HepG2 (cell line): ENCODE measurements around the gene MEG3. TPM values are rescaled to one million over a fixed set of nuclear protein-coding genes. Genes with fewer than 3 reads are reported as not detected.

Source experiments
- HOXA7 ChIP-seq: sonication (generic); formaldehyde crosslinking; IDR thresholded peaks from 2 replicates; pipeline ENCODE4 v1.8.1; 2022; ENCODE audit warnings: mild to moderate bottlenecking, missing genetic modification reagents, moderate library complexity
- JARID2 ChIP-seq: sonication (generic); formaldehyde crosslinking; IDR thresholded peaks from 2 replicates; pipeline ENCODE4 v1.8.1; 2023; ENCODE audit warnings: missing genetic modification reagents, inconsistent platforms; ENCODE audit not compliant: insufficient replicate concordance
- KAT8 ChIP-seq: IDR thresholded peaks from 2 replicates; pipeline ENCODE4 v1.6.1; 2016; ENCODE audit warnings: missing genetic modification reagents, missing compliant biosample characterization
- MNT ChIP-seq: fragments of 450-650 bp; IDR thresholded peaks from 2 replicates; pipeline ENCODE4 v1.6.1; 2016
- MTF2 ChIP-seq: sonication (generic); formaldehyde crosslinking; IDR thresholded peaks from 2 replicates; pipeline ENCODE4 v1.5.0; 2020; ENCODE audit warnings: missing genetic modification reagents, borderline replicate concordance
- MXD3 ChIP-seq: IDR thresholded peaks from 2 replicates; pipeline ENCODE4 v1.6.1; 2016; ENCODE audit warnings: mild to moderate bottlenecking, missing biosample characterization, missing genetic modification reagents
- PBX2 ChIP-seq: IDR thresholded peaks from 2 replicates; pipeline ENCODE4 v1.6.1; 2016; ENCODE audit warnings: control low read depth
- REXO4 ChIP-seq: sonication (generic); formaldehyde crosslinking; IDR thresholded peaks from 2 replicates; pipeline ENCODE4 v1.8.0; 2022; ENCODE audit warnings: missing genetic modification reagents, mild to moderate bottlenecking, borderline replicate concordance
- SRSF1 ChIP-seq: fragments of 200-400 bp; formaldehyde crosslinking; optimal IDR thresholded peaks from 2 replicates; pipeline ENCODE3; 2017; ENCODE audit warnings: mild to moderate bottlenecking, low read depth, low read length, moderate library complexity
- THRA ChIP-seq: sonication (generic); formaldehyde crosslinking; IDR thresholded peaks from 2 replicates; pipeline ENCODE4 v1.4.0; 2020; ENCODE audit warnings: missing genetic modification reagents, borderline replicate concordance
- ZFP36 ChIP-seq: fragments of 150-350 bp; IDR thresholded peaks from 2 replicates; pipeline ENCODE4 v1.6.1; 2018; ENCODE audit warnings: borderline replicate concordance, low read length, low read depth; ENCODE audit not compliant: partially characterized antibody
- ZFY ChIP-seq: sonication (generic); formaldehyde crosslinking; IDR thresholded peaks from 2 replicates; pipeline ENCODE4 v1.4.0; 2020; ENCODE audit warnings: missing genetic modification reagents
- ZNF121 ChIP-seq: sonication (generic); formaldehyde crosslinking; IDR thresholded peaks from 2 replicates; pipeline ENCODE4 v1.5.0; 2020; ENCODE audit warnings: mild to moderate bottlenecking, missing genetic modification reagents
- ZNF235 ChIP-seq: sonication (generic); formaldehyde crosslinking; IDR thresholded peaks from 2 replicates; pipeline ENCODE4 v1.8.1; 2023; ENCODE audit warnings: mild to moderate bottlenecking, missing genetic modification reagents, borderline replicate concordance
- ZNF276 ChIP-seq: sonication (generic); formaldehyde crosslinking; IDR thresholded peaks from 2 replicates; pipeline ENCODE4 v1.4.0; 2020; ENCODE audit warnings: mild to moderate bottlenecking, low read depth, missing genetic modification reagents
- ZNF687 ChIP-seq: sonication (generic); formaldehyde crosslinking; IDR thresholded peaks from 2 replicates; pipeline ENCODE4 v1.5.1; 2020; ENCODE audit warnings: mild to moderate bottlenecking, missing genetic modification reagents, moderate library complexity
- ZNF749 ChIP-seq: sonication (generic); formaldehyde crosslinking; IDR thresholded peaks from 2 replicates; pipeline ENCODE4 v1.8.0; 2022; ENCODE audit warnings: mild to moderate bottlenecking, missing genetic modification reagents, moderate library complexity, borderline replicate concordance
- polyA plus RNA-seq, 8 experiments: library from polyadenylated mRNA; depleted of rRNA in 3 of 8; stranded (reverse) in 7 of 8; unstranded in 1 of 8; fragments of >200 nt; fragmentation: Illumina TruSeq in 4 of 8; extraction: Trizol in 4 of 8; gene quantifications; 2 replicates each; pipeline versions ENCODE4 v1.2.1 to v1.2.3, GENCODE V29; 2011 to 2016; ENCODE audit warnings: low read depth in 4 of 8, missing spikeins in 1 of 8, mixed read lengths in 1 of 8; ENCODE audit not compliant: insufficient read depth in 1 of 8
- total RNA-seq, 5 experiments: library from RNA; depleted of rRNA; stranded (reverse); fragments of >200 nt; fragmentation: Illumina TruSeq; extraction: Trizol; gene quantifications; 2 replicates each; pipeline ENCODE4 v1.2.3, GENCODE V29; 2016; ENCODE audit warnings: low read depth in 1 of 5

MEG3 gene
- total and polyA plus RNA-seq, 2 of the 13 experiments (the other 11 are each of a cell fraction or from before 2014, with no cell fraction given), result 0.17 TPM; not detected in 1

- no peak for TF ChIP-seq PBX2 (CRISPR knock-in tag)
- no peak for TF ChIP-seq HOXA7
- TF ChIP-seq KAT8 (CRISPR knock-in tag), result no peak
- no peak for TF ChIP-seq THRA (CRISPR knock-in tag)
- no peak for TF ChIP-seq SRSF1
- no peak for TF ChIP-seq ZNF276
- TF ChIP-seq ZFP36, result no peak
- no peak for TF ChIP-seq REXO4
- no peak for TF ChIP-seq ZNF235 (CRISPR knock-in tag)
- TF ChIP-seq ZNF687 (CRISPR knock-in tag), result peak; percentile 45
- TF ChIP-seq ZFY (CRISPR knock-in tag), result 0 out of 2 replicates have a peak, but pooled peaks have one; percentile 26
- TF ChIP-seq ZNF749 (CRISPR knock-in tag), result no peak
- TF ChIP-seq ZNF121 (CRISPR knock-in tag), result no peak
- no peak for TF ChIP-seq MTF2 (CRISPR knock-in tag)
- no peak for TF ChIP-seq MXD3 (CRISPR knock-in tag)
- no peak for TF ChIP-seq JARID2
- TF ChIP-seq MNT, result peak; percentile 22; the same call in 1 of the 2 replicates
Observed at GRCh38 chr14:100822532-100823296, 3.2 kb upstream of the MEG3 start (continued).
